K562 (cell line): ENCODE data around the gene AMDHD2. TPM values are rescaled to one million over a fixed set of nuclear protein-coding genes. Genes with fewer than 3 reads are reported as not detected.

Experiments
- ATAC-seq: fragments of 200-7000 bp; cut with Tn5 transposase; 3 replicates; pipeline ENCODE4 v1.9.1; 2020; ENCODE audit warnings: moderate library complexity
- BruUV-seq: library from RNA; stranded (reverse); fragments of 400-500 nt; replicated peaks from 2 replicates; lab custom pipeline; 2021; lab: Mats Ljungman, UMichigan
- CTCF ChIA-PET: fragments of 300-600 bp; formaldehyde crosslinking; extraction: SDS; loops from one replicate; lab custom pipeline; 2021; ENCODE audit warnings: low intra/inter-chr PET ratio; lab: Yijun Ruan, JAX
- POLR2A ChIA-PET: fragments of 300-600, 350-650 bp; sonication (Branson Sonifier 250); formaldehyde crosslinking; extraction: SDS; loops from one replicate; lab custom pipeline; 2021; ENCODE audit warnings: antibody characterized with exemption, inconsistent platforms; lab: Yijun Ruan, JAX
- DNase-seq, 4 experiments: peaks; one replicate each; pipeline versions ENCODE4 v3.0.0 to v3.0.0-alpha.2; 2011 to 2018; ENCODE audit warnings: low spot score in 3 of 4, mixed read lengths in 3 of 4; ENCODE audit errors: extremely low read depth in 1 of 4
- FAIRE-seq: peaks from 2 replicates; lab custom pipeline; 2011; peaks lifted over from hg19 to GRCh38; lab: Jason Lieb, UNC
- H2AFZ ChIP-seq: 2 replicates; pipeline ENCODE4 v1.6.0; 2011; ENCODE audit warnings: low read depth, low read length, control low read depth, inconsistent platforms
- H3K27ac ChIP-seq: fragments of 200-600 bp; 3 replicates; pipeline ENCODE4 v1.8.0; 2011; ENCODE audit warnings: low read depth, mild to moderate bottlenecking, control low read depth, inconsistent platforms, low read length, moderate library complexity, mixed read lengths; ENCODE audit errors: extremely low read depth
- H3K27me3 ChIP-seq, 2 experiments: fragments of 300-600 bp in 1 of 2; 2 replicates in 1 of 2; 3 replicates in 1 of 2; pipeline versions ENCODE4 v1.6.0 to v1.8.0; 2011; ENCODE audit warnings: inconsistent platforms in 2 of 2, low read length in 2 of 2, mild to moderate bottlenecking in 1 of 2, mixed read lengths in 1 of 2, moderate library complexity in 1 of 2; ENCODE audit not compliant: control insufficient read depth in 2 of 2, insufficient read depth in 2 of 2
- H3K36me3 ChIP-seq: fragments of 300-600 bp; 3 replicates; pipeline ENCODE4 v1.8.0; 2011; ENCODE audit warnings: mild to moderate bottlenecking, low read length, inconsistent platforms; ENCODE audit not compliant: control insufficient read depth, insufficient read depth
- H3K4me1 ChIP-seq, 2 experiments: fragments of 200-600 bp in 1 of 2; replicated peaks in 1 of 2; 2 replicates in 1 of 2; 3 replicates in 1 of 2; pipeline versions ENCODE4 v1.5.1 to v1.8.0; 2011; ENCODE audit warnings: inconsistent platforms in 2 of 2, low read length in 2 of 2, mild to moderate bottlenecking in 1 of 2, mixed read lengths in 1 of 2, moderate library complexity in 1 of 2; ENCODE audit not compliant: control insufficient read depth in 2 of 2, insufficient read depth in 2 of 2
- H3K4me2 ChIP-seq: 2 replicates; pipeline ENCODE4 v1.6.1; 2011; ENCODE audit warnings: low read length, control low read depth, inconsistent platforms, mixed read lengths; ENCODE audit not compliant: insufficient read depth
- H3K4me3 ChIP-seq: fragments of 200-600 bp; sonication (generic), shearing (Covaris generic); 2 replicates; pipeline ENCODE4 v1.5.1; 2016; ENCODE audit warnings: control low read depth, inconsistent platforms
- H3K79me2 ChIP-seq: fragments of 200-600 bp; 3 replicates; pipeline ENCODE4 v1.8.0; 2011; ENCODE audit warnings: low read length, inconsistent platforms; ENCODE audit not compliant: control insufficient read depth, insufficient read depth
- H3K9ac ChIP-seq, 2 experiments: 2 replicates each; pipeline versions ENCODE4 v1.6.0 to v1.6.1; 2011; ENCODE audit warnings: low read depth in 2 of 2, low read length in 2 of 2, control low read depth in 1 of 2, inconsistent platforms in 1 of 2, mild to moderate bottlenecking in 1 of 2, mixed read lengths in 1 of 2; ENCODE audit not compliant: insufficient read depth in 1 of 2
- H3K9me1 ChIP-seq: one replicate; pipeline ENCODE4 v1.6.0; 2011; ENCODE audit warnings: inconsistent platforms, mild to moderate bottlenecking, low read length, moderate library complexity; ENCODE audit not compliant: control insufficient read depth, insufficient read depth
- H3K9me3 ChIP-seq: replicated peaks from 2 replicates; pipeline ENCODE4 v1.5.1; 2011; ENCODE audit warnings: low read depth, low read length, inconsistent platforms; ENCODE audit not compliant: control insufficient read depth, insufficient read depth
- H4K20me1 ChIP-seq: replicated peaks from 2 replicates; pipeline ENCODE4 v1.6.1; 2011; ENCODE audit warnings: low read length, inconsistent platforms, mixed read lengths; ENCODE audit not compliant: control insufficient read depth, insufficient read depth
- ELF1 ChIP-seq: fragments of 200-800 bp; sonication (Bioruptor generic); IDR thresholded peaks from 2 replicates; pipeline ENCODE4 v1.6.1; 2016; ENCODE audit warnings: missing genetic modification characterization, missing compliant biosample characterization
- ELF4 ChIP-seq: fragments of 450-650 bp; formaldehyde crosslinking; IDR thresholded peaks from 2 replicates; pipeline ENCODE4 v1.4.0; 2022; ENCODE audit warnings: missing genetic modification characterization
- FOS ChIP-seq: IDR thresholded peaks from 3 replicates; pipeline ENCODE4 v1.6.1; 2011; ENCODE audit not compliant: insufficient read length; ENCODE audit errors: extremely low read depth
- GABPA ChIP-seq: fragments of 200-800 bp; sonication (Bioruptor generic); conservative IDR thresholded peaks from 2 replicates; pipeline ENCODE4 v1.6.1; 2016; ENCODE audit warnings: low read depth, missing genetic modification characterization, missing compliant biosample characterization
- GATAD2B ChIP-seq: fragments of 450-650 bp; IDR thresholded peaks from 2 replicates; pipeline ENCODE4 v1.6.1; 2017; ENCODE audit warnings: mild to moderate bottlenecking, borderline replicate concordance
- NFRKB ChIP-seq: fragments of 450-650 bp; IDR thresholded peaks from 2 replicates; pipeline ENCODE4 v1.6.1; 2016; ENCODE audit warnings: low read depth
- PHTF2 ChIP-seq: fragments of 250-450 bp; sonication (Bioruptor Pico); IDR thresholded peaks from 2 replicates; pipeline ENCODE4 v1.5.0; 2021; ENCODE audit warnings: mild to moderate bottlenecking
- PRMT5 ChIP-seq: sonication (generic); formaldehyde crosslinking; IDR thresholded peaks from 2 replicates; pipeline ENCODE4 v1.5.0; 2020; ENCODE audit warnings: missing genetic modification reagents
- PTBP1 ChIP-seq: fragments of 200-400 bp; formaldehyde crosslinking; IDR thresholded peaks from 2 replicates; pipeline ENCODE4 v1.6.1; 2017; ENCODE audit warnings: low read depth, low read length
- RBM34 ChIP-seq: fragments of 200-400 bp; formaldehyde crosslinking; IDR thresholded peaks from 2 replicates; pipeline ENCODE4 v1.6.1; 2018; ENCODE audit warnings: low read length, borderline replicate concordance; ENCODE audit not compliant: insufficient read depth
- TAF15 ChIP-seq: fragments of 200-400 bp; formaldehyde crosslinking; IDR thresholded peaks from 2 replicates; pipeline ENCODE4 v1.6.1; 2017; ENCODE audit warnings: mild to moderate bottlenecking, low read depth, low read length, moderate library complexity
- TSC22D4 ChIP-seq: fragments of 450-650 bp; IDR thresholded peaks from 2 replicates; pipeline ENCODE4 v1.6.1; 2016; ENCODE audit warnings: missing genetic modification characterization, missing biosample characterization, control low read depth
- ZC3H4 ChIP-seq: sonication (generic); formaldehyde crosslinking; IDR thresholded peaks from 2 replicates; pipeline ENCODE4 v1.9.0; 2021; ENCODE audit warnings: missing genetic modification reagents, borderline replicate concordance
- ZNF165 ChIP-seq: fragments of 250-450 bp; sonication (Bioruptor Pico); IDR thresholded peaks from 2 replicates; pipeline ENCODE4 v1.4.0; 2020; ENCODE audit warnings: borderline replicate concordance
- ZNF23 ChIP-seq: fragments of 250-450 bp; sonication (Bioruptor Pico); IDR thresholded peaks from 2 replicates; pipeline ENCODE4 v1.4.0; 2020; ENCODE audit warnings: mild to moderate bottlenecking
- ZNF24 ChIP-seq: fragments of 450-650 bp; IDR thresholded peaks from 2 replicates; pipeline ENCODE4 v1.6.1; 2016
- ZNF699 ChIP-seq: fragments of 250-450 bp; sonication (Bioruptor Pico); IDR thresholded peaks from 2 replicates; pipeline ENCODE4 v1.8.0; 2021; ENCODE audit warnings: mild to moderate bottlenecking, moderate library complexity; ENCODE audit not compliant: insufficient replicate concordance
- ZNF780A ChIP-seq: fragments of 250-450 bp; sonication (Bioruptor Pico); IDR thresholded peaks from 2 replicates; pipeline ENCODE4 v1.5.0; 2021; ENCODE audit warnings: mild to moderate bottlenecking
- WGBS: fragments of 100-300 bp; shearing (Covaris generic); methylation state at CpG from one replicate; pipeline ENCODE4 v1.1.6; 2016; ENCODE audit warnings: low coverage, mixed read lengths; ENCODE audit not compliant: insufficient coverage; ENCODE audit errors: missing lambda C conversion rate; 5-methylcytosine and 5-hydroxymethylcytosine counted together
- in situ Hi-C: fragments of 300-500 bp; cut with MboI; formaldehyde crosslinking; loops from 4 replicates; pipeline ENCODE4 v1.15.0; 2018; ENCODE audit warnings: inconsistent platforms, mixed read lengths
- intact Hi-C: fragments of 100-400 bp; cut with micrococcal nuclease; formaldehyde crosslinking; loops from 2 replicates; pipeline ENCODE4 v1.14.2; 2022
- polyA plus RNA-seq, 8 experiments: library from polyadenylated mRNA; depleted of rRNA in 4 of 8; stranded (reverse) in 5 of 8; unstranded in 3 of 8; fragments of >200 nt; fragmentation: Nextera tagmentation in 2 of 8; fragmentation: Illumina TruSeq in 1 of 8; extraction: Ambion mirVana in 2 of 8; extraction: Trizol in 1 of 8; gene quantifications; 2 replicates each; pipeline versions ENCODE4 v1.2.1 to v1.2.3, GENCODE V29; 2011 to 2014; ENCODE audit warnings: inconsistent platforms in 1 of 8, missing spikeins in 1 of 8
- total RNA-seq, 7 experiments: library from RNA; depleted of rRNA in 6 of 7; stranded (reverse); fragments of >200 nt in 6 of 7; fragmentation: Illumina TruSeq in 2 of 7; extraction: Trizol in 2 of 7; gene quantifications; 2 replicates each; pipeline versions ENCODE4 v1.2.1 to v1.2.3, GENCODE V29; 2011 to 2021; ENCODE audit warnings: low replicate concordance in 1 of 7

AMDHD2 gene
- total and polyA plus RNA-seq, 9 of the 15 experiments (the other 6 are each of a cell fraction or from before 2014, with no cell fraction given): 0.38 to 56.9 (median 18.3) TPM; not detected in 1

DNA sequence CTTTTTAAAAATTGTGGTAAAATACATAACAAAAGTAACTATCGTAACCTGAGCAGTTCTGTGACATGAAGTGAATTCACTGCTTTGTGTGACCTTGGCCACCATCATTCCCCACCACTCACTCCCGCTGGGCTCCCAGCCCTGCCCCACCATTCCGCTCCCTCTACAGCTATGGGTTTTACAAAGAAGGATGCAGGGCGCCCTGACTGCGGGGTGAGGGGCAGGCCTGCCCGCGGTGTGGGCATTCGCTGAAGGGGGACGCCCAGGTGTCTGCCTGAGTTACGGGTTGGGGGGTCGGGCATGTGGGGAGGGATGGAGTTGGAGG is 11.2 kb downstream of the AMDHD2 start, which contains the start of gene CEMP1:
TSS of gene CEMP1 (minus strand) at position 38 of the 325 bp plus-strand sequence. CDS start 335 bp downstream, outside the sequence.
- Histone ChIP-seq H4K20me1 (no peaks in the 10 kb centered on the region), H2AFZ (peak within 1 kb of the TSS; percentile 94), H3K9me3 (no peaks in the 10 kb centered on the region), H3K4me3 (peak within 1 kb of the TSS; percentile 51), H3K27ac (peak within 1 kb of the TSS; percentile 70), H3K79me2 (no peaks in the 10 kb centered on the region), H3K27me3 (no peaks in the 10 kb centered on the region), H3K4me1 (peaks cover 12 to 63% of the 10 kb centered on the region in 2 experiments; a peak in 4 of 5 replicates), H3K4me2 (peak within 1 kb of the TSS; percentile 79), H3K9me1 (peaks cover 3% of the 10 kb centered on the region), H3K36me3 (peaks cover 43% of the 10 kb centered on the region; the same call in 2 of the 3 replicates), H3K9ac (peak within 1 kb of the TSS; percentile 75 to 93)
- no TSS peak for BruUV-seq
- DNase-seq (no peak), ATAC-seq (no peak; the same call in 2 of the 3 replicates), FAIRE-seq (no peak)
- TF ChIP-seq ZNF780A: no peak
- TF ChIP-seq ZNF23 (CRISPR knock-in tag): no peak
- TF ChIP-seq ZNF24: no peak
- TF ChIP-seq ELF4 (CRISPR knock-in tag): no peak
- TF ChIP-seq RBM34: no peak
- no peak for TF ChIP-seq FOS
- TF ChIP-seq PRMT5 (CRISPR knock-in tag): no peak
- TF ChIP-seq ZNF165 (CRISPR knock-in tag): no peak
- no peak for TF ChIP-seq GABPA
- no peak for TF ChIP-seq TAF15
- TF ChIP-seq PHTF2: 0 out of 2 replicates have a peak, but pooled peaks have one; percentile 10
- no peak for TF ChIP-seq ELF1 (tag)
- no peak for TF ChIP-seq NFRKB
- TF ChIP-seq GATAD2B: no peak
- TF ChIP-seq ZC3H4: peak; percentile 60; the same call in 1 of the 2 replicates
- TF ChIP-seq PTBP1: no peak
- no peak for TF ChIP-seq TSC22D4
- no peak for TF ChIP-seq ZNF699 (CRISPR knock-in tag)
- ChIA-PET POLR2A (interaction anchor here (0.5 to 3.8 kb wide), 3 partner anchors 10 to 260 kb away, joined by 3 to 45 read pairs (median 5); partner anchors contain the start of gene AMDHD2), CTCF (interaction anchor here (0.6 kb wide), 1 partner anchor 236 kb away, joined by 4 read pairs; no protein-coding TSS in a partner anchor)
- 51% methylated on average over 5 of the region's 11 CpGs for WGBS
- intact Hi-C loops (no loop called here), in situ Hi-C loops (no loop called here)
